Activated CD8-positive, alpha-beta T cell treated with anti-CD3 and anti-CD28 coated beads for 36 hours (primary cell): ENCODE measurements around the gene CTBP2. TPM values are rescaled to one million over a fixed set of nuclear protein-coding genes. Genes with fewer than 3 reads are reported as not detected.

Experiments used
- ATAC-seq: fragments of 200-7000 bp; cut with Tn5 transposase; one replicate; pipeline ENCODE4 v1.10.0; 2021; ENCODE audit warnings: mild to moderate bottlenecking, moderate library complexity
- CTCF ChIA-PET: fragments of 350-600 bp; sonication (Branson Sonifier 250); formaldehyde crosslinking; loops from one replicate; lab custom pipeline; 2021; ENCODE audit warnings: antibody characterized with exemption; lab: Charles Lee
- POLR2A ChIA-PET: fragments of 350-600 bp; sonication (Branson Sonifier 250); formaldehyde crosslinking; loops from one replicate; lab custom pipeline; 2021; ENCODE audit warnings: antibody characterized with exemption; lab: Charles Lee
- DNase-seq: peaks from one replicate; pipeline ENCODE4 v3.0.0-alpha.2; 2020
- H3K27ac Mint-ChIP-seq: one replicate; pipeline ENCODE4 v1.8.0; 2021; ENCODE audit warnings: mild to moderate bottlenecking, mixed read lengths
- H3K27me3 Mint-ChIP-seq: one replicate; pipeline ENCODE4 v1.8.0; 2021; ENCODE audit warnings: mixed read lengths
- H3K36me3 Mint-ChIP-seq: one replicate; pipeline ENCODE4 v1.8.0; 2021; ENCODE audit warnings: low read depth, mixed read lengths
- H3K4me1 Mint-ChIP-seq: one replicate; pipeline ENCODE4 v1.8.0; 2021; ENCODE audit warnings: low read depth, mixed read lengths
- H3K4me3 Mint-ChIP-seq: one replicate; pipeline ENCODE4 v1.8.0; 2021; ENCODE audit warnings: mild to moderate bottlenecking, moderate library complexity, mixed read lengths
- H3K9me3 Mint-ChIP-seq: one replicate; pipeline ENCODE4 v1.8.0; 2021; ENCODE audit warnings: mixed read lengths
- CTCF ChIP-seq: fragments of 200-600 bp; IDR thresholded peaks from one replicate; pipeline ENCODE4 v1.8.0; 2022; ENCODE audit warnings: antibody characterized with exemption, mild to moderate bottlenecking
- intact Hi-C: fragments of 100-400 bp; cut with micrococcal nuclease; formaldehyde crosslinking; loops from one replicate; pipeline ENCODE4 v1.10.0; 2022
- total RNA-seq, 2 experiments: library from RNA; stranded (reverse); gene quantifications; one replicate each; pipeline ENCODE4 v1.2.3, GENCODE V29; 2021

Gene CTBP2
- total RNA-seq, 2 experiments from 2014 or later, result 0.60 to 0.88 TPM

- DNase-seq, result no peak
- ChIA-PET POLR2A (no interaction called here), CTCF (no interaction called here)
- TF ChIP-seq CTCF, result no peak
- no peak overlapping the region for H3K4me3 Mint-ChIP-seq
- no peak for ATAC-seq
- intact Hi-C loops, result no loop called here
- peaks cover 4% of the 10 kb centered on the region for H3K4me1 Mint-ChIP-seq
- H3K36me3 Mint-ChIP-seq, result no peaks in the 10 kb centered on the region
- peaks cover 25% of the 10 kb centered on the region for H3K27me3 Mint-ChIP-seq
- H3K27ac Mint-ChIP-seq, result no peak overlapping the region
- H3K9me3 Mint-ChIP-seq, result no peaks in the 10 kb centered on the region
Measured at GRCh38 chr10:125161707-125162119, 1.4 kb upstream of the CTBP2 start.

GRCh38 chr10:125160856-125161706 is 718 bp upstream of the CTBP2 start:
- H3K4me3 Mint-ChIP-seq, result peak overlapping the region; percentile 56
- POLR2A ChIA-PET, result no interaction called here
- H3K36me3 Mint-ChIP-seq, result no peaks in the 10 kb centered on the region
- DNase-seq (peak; percentile 33), ATAC-seq (peak; percentile 60)
- intact Hi-C loops, result no loop called here
- H3K4me1 Mint-ChIP-seq, result peaks cover 4% of the 10 kb centered on the region
- TF ChIP-seq CTCF, result no peak
- H3K27ac Mint-ChIP-seq, result no peak overlapping the region
- H3K9me3 Mint-ChIP-seq, result no peaks in the 10 kb centered on the region
- CTCF ChIA-PET, result no interaction called here
- H3K27me3 Mint-ChIP-seq, result peaks cover 27% of the 10 kb centered on the region

- Mint-ChIP-seq H3K4me1 (peaks cover 4% of the 10 kb centered on the region), H3K4me3 (peak overlapping the region; percentile 45), H3K27me3 (peaks cover 36% of the 10 kb centered on the region), H3K9me3 (no peaks in the 10 kb centered on the region), H3K27ac (no peak overlapping the region), H3K36me3 (no peaks in the 10 kb centered on the region)
- ATAC-seq, result no peak
- intact Hi-C loops, result no loop called here
- ChIA-PET CTCF (no interaction called here), POLR2A (no interaction called here)
- DNase-seq, result no peak
- TF ChIP-seq CTCF, result no peak
Measured at GRCh38 chr10:125159486-125159931, 854 bp downstream of the CTBP2 start.

DNA sequence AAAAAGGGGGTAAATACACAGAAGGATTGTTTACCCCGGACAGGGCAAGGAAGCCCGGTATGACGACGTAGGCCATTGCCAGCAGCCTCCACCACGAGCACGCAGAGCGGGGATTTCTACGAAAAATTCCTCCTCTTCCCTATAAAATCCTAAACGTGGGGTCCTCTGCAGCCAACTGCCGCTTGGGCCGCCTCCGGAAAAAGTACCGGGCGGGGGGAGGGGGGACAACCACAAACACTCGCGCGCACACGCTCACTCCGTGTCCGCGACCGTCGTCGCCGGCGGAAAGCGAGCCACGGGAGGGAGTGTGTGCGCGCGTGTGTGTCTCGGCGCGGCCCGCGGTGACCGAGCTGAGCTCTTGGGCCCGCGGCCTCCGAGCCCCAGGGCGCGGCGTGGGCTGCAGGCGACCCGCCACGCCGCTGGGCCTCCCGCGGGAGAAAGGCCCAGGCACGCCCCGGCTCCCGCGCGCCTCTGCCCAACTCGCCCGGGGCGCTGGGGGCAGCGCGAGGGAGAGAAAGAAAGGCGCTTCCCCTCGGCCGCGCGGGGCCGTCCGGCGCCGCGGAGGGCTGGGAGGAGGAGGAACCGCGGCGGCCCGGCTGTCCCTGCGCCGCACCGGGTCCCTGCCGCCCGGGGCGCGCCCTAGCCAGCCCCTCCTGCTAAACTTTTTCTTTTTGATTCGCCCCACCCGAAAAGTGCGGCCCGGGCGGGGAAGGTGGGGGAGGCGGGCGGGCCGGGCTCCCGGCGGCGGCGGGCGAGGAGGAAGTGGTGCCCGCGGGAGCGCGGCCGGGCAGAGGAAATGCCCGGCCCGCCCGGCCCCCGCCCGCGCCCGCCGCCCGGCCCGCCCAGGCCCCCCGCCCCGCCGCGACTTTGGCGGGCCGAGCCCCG is 1.5 kb downstream of the CTBP2 start:
- ChIA-PET POLR2A (no interaction called here), CTCF (interaction anchor here (1.0 kb wide), 1 partner anchor 110 kb away, joined by 3 read pairs; no protein-coding TSS in a partner anchor)
- Mint-ChIP-seq H3K4me1 (peaks cover 4% of the 10 kb centered on the region), H3K36me3 (no peaks in the 10 kb centered on the region), H3K27me3 (peaks cover 41% of the 10 kb centered on the region), H3K9me3 (no peaks in the 10 kb centered on the region), H3K4me3 (peak overlapping the region; percentile 67), H3K27ac (no peak overlapping the region)
- ATAC-seq, result peak; percentile 45
- intact Hi-C loops, result no loop called here
- TF ChIP-seq CTCF, result no peak
- no peak for DNase-seq
